ENCODE measurements around the gene MYO1E.
A peak's percentile ranks its signal among the peaks of the same experiment; 100 is the strongest.

Gene MYO1E

GRCh38 chr15:59206623-59207183 lies 166.0 kb downstream of the MYO1E start, which contains the start of gene LDHAL6B:
LDHAL6B (plus strand) TSS chr15:59206843; CDS start chr15:59206941, 98 bp downstream.
- ATAC-seq: no peak
- TF ChIP-seq SNAI2 (CRISPR knock-in tag; IDR thresholded peaks at IDR 0.05): no peak
- no peak for TF ChIP-seq GLIS3 (CRISPR knock-in tag; IDR thresholded peaks at IDR 0.05)
- TF ChIP-seq TCF4 (CRISPR knock-in tag; IDR thresholded peaks at IDR 0.05; ENCODE audit: borderline replicate concordance): no peak
- TF ChIP-seq ZFP30 (CRISPR knock-in tag; IDR thresholded peaks at IDR 0.05): no peak
- no peak for TF ChIP-seq RARB (CRISPR knock-in tag; IDR thresholded peaks at IDR 0.05)
- no peak for TF ChIP-seq ZNF8 (CRISPR knock-in tag; IDR thresholded peaks at IDR 0.05)
- TF ChIP-seq TSHZ2 (CRISPR knock-in tag; IDR thresholded peaks at IDR 0.05): no peak

- no peak for TF ChIP-seq ESRRG (CRISPR knock-in tag; IDR thresholded peaks at IDR 0.05)
These were observed 166.6 kb downstream of the MYO1E start for GRCh38 chr15:59205839-59206622.

GRCh38 chr15:59203657-59204056 lies 169.0 kb downstream of the MYO1E start:
- no peak for ATAC-seq
- TF ChIP-seq ESRRG (CRISPR knock-in tag; IDR thresholded peaks at IDR 0.05) (no peak), TCF4 (CRISPR knock-in tag; IDR thresholded peaks at IDR 0.05; ENCODE audit: borderline replicate concordance) (no peak), ARNTL (CRISPR knock-in tag; IDR thresholded peaks at IDR 0.05; ENCODE audit: borderline replicate concordance, low read depth) (no peak), ISL1 (CRISPR knock-in tag; IDR thresholded peaks at IDR 0.05) (no peak), CREB5 (CRISPR knock-in tag; IDR thresholded peaks at IDR 0.05; ENCODE audit: low read depth) (no peak), SNAI2 (CRISPR knock-in tag; IDR thresholded peaks at IDR 0.05) (no peak), ZC3H10 (CRISPR knock-in tag; IDR thresholded peaks at IDR 0.05) (no peak), TOX (CRISPR knock-in tag; IDR thresholded peaks at IDR 0.05; ENCODE audit: borderline replicate concordance) (no peak)

More at GRCh38 chr15:59205839-59206622, 166.6 kb downstream of the MYO1E start:
- ATAC-seq: no peak

GRCh38 chr15:59203008-59203407 lies 169.7 kb downstream of the MYO1E start:
- TF ChIP-seq RARB (CRISPR knock-in tag; IDR thresholded peaks at IDR 0.05): no peak
- TF ChIP-seq ZFP30 (CRISPR knock-in tag; IDR thresholded peaks at IDR 0.05): no peak
- no peak for TF ChIP-seq ARNTL (CRISPR knock-in tag; IDR thresholded peaks at IDR 0.05; ENCODE audit: borderline replicate concordance, low read depth)
- no peak for TF ChIP-seq CREB5 (CRISPR knock-in tag; IDR thresholded peaks at IDR 0.05; ENCODE audit: low read depth)
- TF ChIP-seq CSDC2 (CRISPR knock-in tag; IDR thresholded peaks at IDR 0.05): no peak
- no peak for TF ChIP-seq TCF4 (CRISPR knock-in tag; IDR thresholded peaks at IDR 0.05; ENCODE audit: borderline replicate concordance)
- TF ChIP-seq ZNF70 (CRISPR knock-in tag; IDR thresholded peaks at IDR 0.05): no peak
- no peak for TF ChIP-seq ISL1 (CRISPR knock-in tag; IDR thresholded peaks at IDR 0.05)
- no peak for TF ChIP-seq BACH2 (CRISPR knock-in tag; IDR thresholded peaks at IDR 0.05; ENCODE audit: borderline replicate concordance)
- no peak for TF ChIP-seq CSRNP3 (CRISPR knock-in tag; IDR thresholded peaks at IDR 0.05)
- TF ChIP-seq TOX (CRISPR knock-in tag; IDR thresholded peaks at IDR 0.05; ENCODE audit: borderline replicate concordance): no peak
- TF ChIP-seq SNAI2 (CRISPR knock-in tag; IDR thresholded peaks at IDR 0.05): no peak
- ATAC-seq: no peak

GRCh38 chr15:59200560-59200959 lies 172.1 kb downstream of the MYO1E start:
- no peak for TF ChIP-seq ZC3H10 (CRISPR knock-in tag; IDR thresholded peaks at IDR 0.05)
- no peak for TF ChIP-seq PATZ1 (CRISPR knock-in tag; IDR thresholded peaks at IDR 0.05; ENCODE audit: borderline replicate concordance)
- no peak for TF ChIP-seq CSDC2 (CRISPR knock-in tag; IDR thresholded peaks at IDR 0.05)
- no peak for TF ChIP-seq OSR1 (CRISPR knock-in tag; IDR thresholded peaks at IDR 0.05)
- no peak for TF ChIP-seq PPARA (CRISPR knock-in tag; IDR thresholded peaks at IDR 0.05; ENCODE audit: borderline replicate concordance)
- TF ChIP-seq SNAI2 (CRISPR knock-in tag; IDR thresholded peaks at IDR 0.05): no peak
- no peak for TF ChIP-seq TCF4 (CRISPR knock-in tag; IDR thresholded peaks at IDR 0.05; ENCODE audit: borderline replicate concordance)
- no peak for TF ChIP-seq ARNTL (CRISPR knock-in tag; IDR thresholded peaks at IDR 0.05; ENCODE audit: borderline replicate concordance, low read depth)
- no peak for TF ChIP-seq BACH2 (CRISPR knock-in tag; IDR thresholded peaks at IDR 0.05; ENCODE audit: borderline replicate concordance)
- no peak for TF ChIP-seq RARB (CRISPR knock-in tag; IDR thresholded peaks at IDR 0.05)
- TF ChIP-seq CREB5 (CRISPR knock-in tag; IDR thresholded peaks at IDR 0.05; ENCODE audit: low read depth): no peak
- ATAC-seq: peak; percentile 58
